Activated CD4-positive, CD25-positive, alpha-beta regulatory T cell treated with anti-CD3 and anti-CD28 coated beads, Interleukin-2, amount 50 U/mL, for 16 hours (primary cell): ENCODE results near the gene OR6K6.

Experiments
- DNase-seq: peaks from one replicate; pipeline ENCODE4 v3.0.0-alpha.2; 2020; ENCODE audit warnings: low read depth, low spot score

OR6K6 gene

DNA sequence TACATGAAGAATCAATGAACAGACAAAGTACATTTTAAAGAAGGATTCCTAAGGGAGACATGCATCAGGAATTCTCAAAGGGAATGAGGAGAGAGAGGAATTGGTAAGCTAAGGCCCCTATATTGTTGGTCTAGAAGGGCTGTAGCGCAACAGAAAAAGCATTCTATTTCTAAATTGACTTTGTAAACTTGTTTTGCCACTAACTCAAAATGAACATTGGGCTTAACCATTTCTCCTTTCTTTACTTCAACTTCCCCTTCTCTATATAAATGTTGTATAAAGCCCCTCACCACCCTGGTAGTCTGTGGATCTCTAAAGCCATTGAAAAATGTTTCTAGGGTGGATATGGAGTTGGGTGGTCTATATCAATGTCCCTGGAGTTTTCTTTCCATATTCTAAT, 46.9 kb downstream of the OR6K6 start:
- no peak for DNase-seq

- no peak for DNase-seq
These were observed 49.2 kb downstream of the OR6K6 start for GRCh38 chr1:158803678-158804077.
